Heart left ventricle (tissue), 16 donors: ENCODE results near the gene SLC28A3. TPM values are rescaled to one million over a fixed set of nuclear protein-coding genes. Genes with fewer than 3 reads are reported as not detected.
"Not testable (repeated sequence)": the region's sequence is repeated elsewhere in the genome, so short reads cannot be mapped to it uniquely, and the experiment has no call there.

Source experiments
- ATAC-seq, 4 donors: fragments of 200-7000 bp; cut with Tn5 transposase; one replicate each; pipeline ENCODE4 v1.9.1; 2020 to 2022; ENCODE audit warnings: moderate library complexity in 4 of 4, mild to moderate bottlenecking in 3 of 4, moderate number of reproducible peaks in 1 of 4
- DNase-seq, 5 donors: peaks; one replicate each; pipeline ENCODE4 v3.0.0-alpha.2; 2020
- H3K27ac ChIP-seq, 12 donors: fragments of 200-600 bp; sonication (generic) in 4 of 12; one replicate each; pipeline versions ENCODE4 v1.5.0 to v1.8.0; 2016 to 2022; ENCODE audit warnings: mild to moderate bottlenecking in 2 of 12
- H3K27me3 ChIP-seq, 9 donors: fragments of 200-600 bp; sonication (generic) in 2 of 9; one replicate each; pipeline versions ENCODE4 v1.5.1 to v1.8.0; 2016 to 2022; ENCODE audit warnings: mild to moderate bottlenecking in 3 of 9
- H3K36me3 ChIP-seq, 9 donors: fragments of 200-600 bp; sonication (generic) in 2 of 9; one replicate each; pipeline versions ENCODE4 v1.5.0 to v1.8.0; 2018 to 2022; ENCODE audit warnings: mild to moderate bottlenecking in 2 of 9
- H3K4me1 ChIP-seq, 12 donors: fragments of 200-600 bp; sonication (generic) in 4 of 12; one replicate each; pipeline versions ENCODE4 v1.5.0 to v1.8.0; 2016 to 2022; ENCODE audit warnings: mild to moderate bottlenecking in 3 of 12
- H3K4me3 ChIP-seq, 12 donors: fragments of 200-600 bp; sonication (generic) in 4 of 12; one replicate each; pipeline versions ENCODE4 v1.5.0 to v1.8.0; 2017 to 2022; ENCODE audit warnings: mild to moderate bottlenecking in 9 of 12, moderate library complexity in 4 of 12
- H3K9me3 ChIP-seq, 12 donors: fragments of 200-600 bp; sonication (generic) in 4 of 12; one replicate each; pipeline versions ENCODE4 v1.5.0 to v1.8.0; 2016 to 2022; ENCODE audit warnings: mild to moderate bottlenecking in 1 of 12
- CTCF ChIP-seq, 12 donors: fragments of 200-600 bp; sonication (generic) in 4 of 12; IDR thresholded peaks; one replicate each; pipeline versions ENCODE4 v1.5.0 to v1.8.0; 2018 to 2022; ENCODE audit warnings: antibody characterized with exemption in 12 of 12, mild to moderate bottlenecking in 5 of 12
- POLR2A ChIP-seq, 2 donors: fragments of 450-650 bp; IDR thresholded peaks; one replicate each; pipeline ENCODE4 v1.6.1; 2017; ENCODE audit warnings: antibody characterized with exemption in 2 of 2, mild to moderate bottlenecking in 2 of 2, moderate library complexity in 2 of 2
- WGBS, 4 donors: extraction: QIAGEN DNeasy Blood & Tissue Kit in 2 of 4; methylation state at CpG; one replicate each; pipeline versions ENCODE4 v1.1.5 to v1.1.7; 2013 to 2018; 5-methylcytosine and 5-hydroxymethylcytosine counted together
- intact Hi-C, 10 donors: fragments of 100-400 bp; cut with DNase I; formaldehyde crosslinking; loops; one replicate each; pipeline versions ENCODE4 v1.11.1 to v1.14.2; 2022
- polyA plus RNA-seq, 2 donors: library from polyadenylated mRNA; stranded (reverse); fragments of 200-250 nt; gene quantifications; one replicate each; pipeline ENCODE4 v1.2.3, GENCODE V29; 2013
- total RNA-seq, 9 donors: library from RNA; depleted of rRNA in 2 of 9; stranded (reverse); fragments of >200 nt in 2 of 9; fragmentation: NEBNext Ultra II Directional in 3 of 9; extraction: Animal tissue kit (Norgen Biotek cat#: 25700) in 3 of 9; gene quantifications; one replicate each; pipeline versions ENCODE4 v1.1.0 to v1.2.4, GENCODE V29; 2016 to 2023
- donor health status: ischemic (EF 13 %, LVEDD 7.1; RV severe dilation, severe dysfunction).
- donor health status: healthy with polysubstance abuse.
- donor health status: DM: no; HTN: yes; CAD: no.
- donor health status: DM: no; HTN: no; CAD: no.
- donor health status: ischemic (EF 25% LVEDD 6.9; RV normal size, moderate dysfunction).
- donor health status: ischemic (EF 25% LVEDD 5.7; RV mildly dilated, moderate dysfunction).
- donor health status: healthy.
- donor health status: DM: yes; HTN: yes; CAD: no.
- donor health status: ischemic (EF 35%, LVEDD 5.7; RV mildly dilated, moderate dysfunction).
- donor health status: nonischemic (EF 11% LVEDD 7.7; RV severe dilation, severe dysfunction).
- donor health status: DM: yes; HTN: yes; CAD: no.
- donor health status: PGD.
- donor health status: ischemic (EF 29% LVEDD 5.4; RV normal size, mild dysfunction).
- donor health status: nonischemic (EF 23%, LVEDD 6.1; RV moderate dilation, normal function).

SLC28A3 gene
- total and polyA plus RNA-seq, 11 donors = 0.04 to 5.7 (median 0.19) TPM; not detected in 1

- H3K27me3 ChIP-seq = no peaks in the 10 kb centered on the region
- DNase-seq (no peak), ATAC-seq (no peak)
- peaks cover 0 to 23% (median 0%) of the 10 kb centered on the region in 12 donors for H3K4me1 ChIP-seq
- no peaks in the 10 kb centered on the region for H3K36me3 ChIP-seq
- no peak overlapping the region for H3K4me3 ChIP-seq
- WGBS, 4 donors = 56 to 68% (median 65%) methylated on average over 4 of the region's 4 CpGs
- intact Hi-C loops = no loop called here
- H3K27ac ChIP-seq = no peak overlapping the region
- TF ChIP-seq CTCF (IDR thresholded peaks at IDR 0.05) (no peak), POLR2A (IDR thresholded peaks at IDR 0.05) (no peak)
- H3K9me3 ChIP-seq = no peaks in the 10 kb centered on the region
These were observed 33.5 kb upstream of the SLC28A3 start for GRCh38 chr9:84374013-84374412.

GRCh38 chr9:84371737-84372136, 31.2 kb upstream of the SLC28A3 start:
- Histone ChIP-seq H3K4me3 (no peak overlapping the region), H3K36me3 (no peaks in the 10 kb centered on the region), H3K4me1 (peaks cover 0 to 34% (median 0%) of the 10 kb centered on the region in 12 donors), H3K27ac (peak overlapping the region in 1 of 12 donors; percentile 48), H3K9me3 (no peaks in the 10 kb centered on the region), H3K27me3 (no peaks in the 10 kb centered on the region)
- TF ChIP-seq POLR2A (IDR thresholded peaks at IDR 0.05) = no peak
- TF ChIP-seq CTCF (IDR thresholded peaks at IDR 0.05) = no peak
- intact Hi-C loops = no loop called here
- 60 to 77% (median 71%) methylated on average over 2 of the region's 2 CpGs for WGBS, 4 donors
- peak in 2 of 4 donors; percentile 39 to 82 for ATAC-seq
- DNase-seq = peak in 1 of 5 donors; percentile 27

- Histone ChIP-seq H3K27me3 (no peaks in the 10 kb centered on the region), H3K36me3 (no peaks in the 10 kb centered on the region), H3K4me1 (peaks cover 0 to 40% (median 0%) of the 10 kb centered on the region in 12 donors), H3K27ac (no peak overlapping the region), H3K4me3 (no peak overlapping the region), H3K9me3 (peaks cover 0 to 7% (median 0%) of the 10 kb centered on the region in 12 donors)
- WGBS, 4 donors = 86 to 92% (median 87%) methylated on average over 3 of the region's 3 CpGs
- DNase-seq (peak in 1 of 5 donors; percentile 25), ATAC-seq (no peak)
- TF ChIP-seq CTCF (IDR thresholded peaks at IDR 0.05) = no peak
- no peak for TF ChIP-seq POLR2A (IDR thresholded peaks at IDR 0.05)
- intact Hi-C loops = no loop called here
These were observed 28.0 kb upstream of the SLC28A3 start for GRCh38 chr9:84368601-84369000.

GRCh38 chr9:84367726-84368125, 27.2 kb upstream of the SLC28A3 start:
- H3K4me3 ChIP-seq, H3K36me3 ChIP-seq, ATAC-seq, intact Hi-C loops, H3K27ac ChIP-seq, H3K27me3 ChIP-seq, H3K9me3 ChIP-seq, DNase-seq: not testable (repeated sequence)
- peaks cover 0 to 40% (median 0%) of the 10 kb centered on the region in 12 donors for H3K4me1 ChIP-seq
- 35 to 51% (median 43%) methylated on average over 10 of the region's 10 CpGs for WGBS, 4 donors

- ATAC-seq (no peak), DNase-seq (no peak)
- TF ChIP-seq CTCF (IDR thresholded peaks at IDR 0.05) (no peak), POLR2A (IDR thresholded peaks at IDR 0.05) (no peak)
- intact Hi-C loops = no loop called here
- Histone ChIP-seq H3K36me3 (no peaks in the 10 kb centered on the region), H3K9me3 (peaks cover 0 to 7% (median 0%) of the 10 kb centered on the region in 12 donors), H3K27me3 (no peaks in the 10 kb centered on the region), H3K4me1 (peaks cover 0 to 32% (median 0%) of the 10 kb centered on the region in 12 donors), H3K4me3 (no peak overlapping the region), H3K27ac (no peak overlapping the region)
- WGBS, 4 donors = 92 to 100% (median 95%) methylated on average over 1 of the region's 1 CpG
These were observed 26.1 kb upstream of the SLC28A3 start for GRCh38 chr9:84366683-84367082.

DNA sequence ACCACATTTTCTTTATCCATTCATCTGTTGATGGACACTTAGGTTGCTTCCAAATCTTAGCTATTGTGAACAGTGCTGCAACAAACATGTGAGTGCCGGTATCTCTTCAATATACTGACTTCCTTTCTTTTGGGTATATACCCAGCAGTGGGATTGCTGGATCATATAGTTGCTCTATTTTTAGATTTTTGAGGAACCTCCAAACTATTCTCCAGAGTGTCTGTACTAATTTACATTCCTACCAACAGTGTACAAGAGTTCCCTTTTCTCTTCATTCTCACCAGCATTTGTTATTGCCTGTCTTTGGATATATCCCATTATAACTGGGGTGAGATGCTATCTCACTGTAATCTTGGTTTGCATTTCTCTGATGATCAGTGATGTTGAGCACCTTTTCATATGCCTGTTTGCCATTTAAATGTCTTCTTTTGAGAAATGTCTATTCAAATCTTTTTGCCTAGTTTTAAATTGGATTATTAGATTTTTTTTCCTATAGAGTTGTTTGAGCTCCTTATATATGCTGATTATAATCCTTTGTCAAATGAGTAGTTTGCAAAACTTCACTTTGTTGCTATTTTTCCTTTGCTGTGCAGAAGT, 24.4 kb upstream of the SLC28A3 start:
- H3K36me3 ChIP-seq, intact Hi-C loops, H3K4me3 ChIP-seq, H3K9me3 ChIP-seq, H3K27ac ChIP-seq, DNase-seq, H3K27me3 ChIP-seq, ATAC-seq: not testable (repeated sequence)
- peaks cover 0 to 21% (median 0%) of the 10 kb centered on the region in 12 donors for H3K4me1 ChIP-seq
- 59 to 78% (median 73%) methylated on average over 1 of the region's 1 CpG for WGBS, 4 donors
